Neural progenitor cell (in vitro differentiated cells): ENCODE data around the gene IKBIP.
"Not testable (repeated sequence)": the region's sequence is repeated elsewhere in the genome, so short reads cannot be mapped to it uniquely, and the experiment has no call there.

Source experiments
- CTCF ChIP-seq: fragments of 200-600 bp; sonication (generic); IDR thresholded peaks from 2 replicates; pipeline ENCODE4 v1.5.1; 2017; ENCODE audit warnings: antibody characterized with exemption, mild to moderate bottlenecking
- EZH2phosphoT487 ChIP-seq: fragments of 200-600 bp; sonication (generic); IDR thresholded peaks from 2 replicates; pipeline ENCODE4 v1.6.1; 2017; ENCODE audit warnings: antibody characterized with exemption

- TF ChIP-seq CTCF, EZH2phosphoT487: not testable (repeated sequence)
Observed at GRCh38 chr12:98576795-98577194, 67.8 kb downstream of the IKBIP start.
